Lower leg skin (tissue), 4 donors: Measurements from ENCODE around the gene SUOX. TPM values are rescaled to one million over a fixed set of nuclear protein-coding genes. Genes with fewer than 3 reads are reported as not detected.

Source experiments
- DNase-seq, 2 donors: peaks; one replicate each; pipeline ENCODE4 v3.0.0-alpha.2; 2019; ENCODE audit warnings: low spot score in 2 of 2
- H3K4me3 ChIP-seq: fragments of 200-600 bp; sonication (generic); 2 replicates; pipeline ENCODE4 v1.5.1; 2017; ENCODE audit warnings: mild to moderate bottlenecking, low read depth; ENCODE audit not compliant: poor library complexity, severe bottlenecking
- POLR2A ChIP-seq, 2 donors: fragments of 450-650 bp; IDR thresholded peaks; one replicate each; pipeline ENCODE4 v1.6.1; 2016 to 2017; ENCODE audit warnings: antibody characterized with exemption in 2 of 2, mild to moderate bottlenecking in 1 of 2, moderate library complexity in 1 of 2
- WGBS, 2 donors: methylation state at CpG; one replicate each; pipeline ENCODE4 v1.1.5; 2018; 5-methylcytosine and 5-hydroxymethylcytosine counted together
- intact Hi-C: fragments of 100-400 bp; cut with DNase I; formaldehyde crosslinking; loops from one replicate; pipeline ENCODE4 v1.15.0; 2023; ENCODE audit warnings: low total_unique reads
- total RNA-seq, 4 donors: library from RNA; depleted of rRNA; stranded (reverse); fragments of >200 nt; gene quantifications; one replicate each; pipeline ENCODE4 v1.1.0, GENCODE V29; 2016
- TF ChIP-seq, protein P1 (sequence below), 3 donors: fragments of 450-650 bp; IDR thresholded peaks; one replicate each; pipeline ENCODE4 v1.5.1; 2016; ENCODE audit warnings: antibody characterized with exemption in 3 of 3, mild to moderate bottlenecking in 3 of 3, moderate library complexity in 2 of 3

The SUOX gene
- total RNA-seq, 4 donors from 2014 or later = 7.6 to 21.4 (median 13.8) TPM

DNA sequence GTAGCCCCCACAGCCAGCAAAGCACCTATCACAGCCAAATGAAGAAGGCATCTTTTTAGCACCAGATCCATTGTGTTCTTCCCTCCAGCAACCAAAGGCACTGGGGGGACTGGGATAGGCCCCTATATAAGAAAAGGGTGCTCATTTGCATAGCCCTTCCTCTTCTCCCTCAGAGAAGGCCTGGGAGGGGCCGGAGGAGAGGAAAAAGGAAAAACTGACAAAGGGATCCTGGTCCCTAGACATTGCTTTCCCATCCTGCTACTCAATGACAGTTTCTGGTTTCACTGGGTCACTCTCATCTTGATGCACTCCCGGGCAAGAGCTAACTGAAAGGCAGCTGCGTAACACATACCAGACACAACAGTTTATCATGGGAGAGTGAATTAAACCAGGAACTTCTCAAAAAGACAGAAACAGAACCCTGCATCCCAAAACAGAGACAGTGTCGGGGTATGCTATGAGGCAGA, 31.1 kb upstream of the SUOX start, which contains the start of gene PMEL:
Gene PMEL (minus strand): TSS at position 102 of the 467 bp plus-strand sequence. CDS start 31 bp downstream, at position 71.
- no peak for DNase-seq
- intact Hi-C loops = no loop called here
- H3K4me3 ChIP-seq = peak within 1 kb of the TSS; percentile 80
- TF ChIP-seq, protein P1, sequence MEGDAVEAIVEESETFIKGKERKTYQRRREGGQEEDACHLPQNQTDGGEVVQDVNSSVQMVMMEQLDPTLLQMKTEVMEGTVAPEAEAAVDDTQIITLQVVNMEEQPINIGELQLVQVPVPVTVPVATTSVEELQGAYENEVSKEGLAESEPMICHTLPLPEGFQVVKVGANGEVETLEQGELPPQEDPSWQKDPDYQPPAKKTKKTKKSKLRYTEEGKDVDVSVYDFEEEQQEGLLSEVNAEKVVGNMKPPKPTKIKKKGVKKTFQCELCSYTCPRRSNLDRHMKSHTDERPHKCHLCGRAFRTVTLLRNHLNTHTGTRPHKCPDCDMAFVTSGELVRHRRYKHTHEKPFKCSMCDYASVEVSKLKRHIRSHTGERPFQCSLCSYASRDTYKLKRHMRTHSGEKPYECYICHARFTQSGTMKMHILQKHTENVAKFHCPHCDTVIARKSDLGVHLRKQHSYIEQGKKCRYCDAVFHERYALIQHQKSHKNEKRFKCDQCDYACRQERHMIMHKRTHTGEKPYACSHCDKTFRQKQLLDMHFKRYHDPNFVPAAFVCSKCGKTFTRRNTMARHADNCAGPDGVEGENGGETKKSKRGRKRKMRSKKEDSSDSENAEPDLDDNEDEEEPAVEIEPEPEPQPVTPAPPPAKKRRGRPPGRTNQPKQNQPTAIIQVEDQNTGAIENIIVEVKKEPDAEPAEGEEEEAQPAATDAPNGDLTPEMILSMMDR (IDR thresholded peaks at IDR 0.05) = no peak
- TF ChIP-seq POLR2A (IDR thresholded peaks at IDR 0.05) = no peak
- 3 to 9% methylated on average over 4 of the region's 4 CpGs for WGBS, 2 donors

DNA sequence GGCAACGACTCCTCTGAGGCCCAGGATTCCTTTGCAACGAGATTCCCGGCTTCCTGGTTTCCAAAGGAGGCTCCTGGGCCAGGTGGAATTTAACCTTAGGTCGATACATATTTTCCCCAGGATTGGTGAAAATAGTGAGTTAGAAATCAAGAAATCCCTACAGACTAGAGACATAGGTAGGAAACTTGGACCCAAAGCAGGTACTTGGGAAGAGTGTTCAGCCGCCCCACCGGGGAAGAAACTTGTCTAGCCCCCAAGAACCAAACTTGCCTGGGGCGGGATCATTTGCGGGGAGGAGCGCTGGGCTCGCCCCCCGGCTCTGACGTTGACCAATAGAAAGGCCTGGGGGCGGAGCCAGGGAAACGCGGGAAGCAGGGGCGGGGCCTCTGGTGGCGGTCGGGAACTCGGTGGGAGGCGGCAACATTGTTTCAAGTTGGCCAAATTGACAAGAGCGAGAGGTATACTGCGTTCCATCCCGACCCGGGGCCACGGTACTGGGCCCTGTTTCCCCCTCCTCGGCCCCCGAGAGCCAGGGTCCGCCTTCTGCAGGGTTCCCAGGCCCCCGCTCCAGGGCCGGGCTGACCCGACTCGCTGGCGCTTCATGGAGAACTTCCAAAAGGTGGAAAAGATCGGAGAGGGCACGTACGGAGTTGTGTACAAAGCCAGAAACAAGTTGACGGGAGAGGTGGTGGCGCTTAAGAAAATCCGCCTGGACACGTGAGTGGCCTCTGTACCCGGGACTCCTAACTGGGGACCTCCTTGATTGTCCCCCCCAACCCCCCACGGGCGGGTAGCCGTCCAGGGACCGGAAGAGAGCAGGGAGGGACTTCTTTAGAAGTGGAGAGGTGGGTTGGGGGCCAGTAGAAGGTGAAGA, 30.4 kb upstream of the SUOX start, which contains the start of gene CDK2:
Gene CDK2 (plus strand): TSS at position 423 of the 874 bp plus-strand sequence. CDS start 179 bp downstream, at position 602.
- TF ChIP-seq POLR2A (IDR thresholded peaks at IDR 0.05) = no peak
- TF ChIP-seq, protein P1 (IDR thresholded peaks at IDR 0.05) = no peak
- H3K4me3 ChIP-seq = peak within 1 kb of the TSS; percentile 80
- WGBS, 2 donors = 0 to 1% methylated on average over 45 of the region's 45 CpGs
- intact Hi-C loops = no loop called here
- DNase-seq = peak; percentile 93 to 99

GRCh38 chr12:55969356-55969755, 27.7 kb upstream of the SUOX start:
- 81 to 82% methylated on average over 4 of the region's 4 CpGs for WGBS, 2 donors
- TF ChIP-seq, protein P1 (IDR thresholded peaks at IDR 0.05) = no peak
- TF ChIP-seq POLR2A (IDR thresholded peaks at IDR 0.05) = no peak
- H3K4me3 ChIP-seq = no peak overlapping the region
- intact Hi-C loops = no loop called here
- DNase-seq = no peak

- H3K4me3 ChIP-seq = no peak overlapping the region
- no peak for TF ChIP-seq POLR2A (IDR thresholded peaks at IDR 0.05)
- TF ChIP-seq, protein P1 (IDR thresholded peaks at IDR 0.05) = no peak
- no peak for DNase-seq
- intact Hi-C loops = no loop called here
- 88 to 92% methylated on average over 7 of the region's 7 CpGs for WGBS, 2 donors
These were observed 26.3 kb upstream of the SUOX start for GRCh38 chr12:55970775-55971174.

DNA sequence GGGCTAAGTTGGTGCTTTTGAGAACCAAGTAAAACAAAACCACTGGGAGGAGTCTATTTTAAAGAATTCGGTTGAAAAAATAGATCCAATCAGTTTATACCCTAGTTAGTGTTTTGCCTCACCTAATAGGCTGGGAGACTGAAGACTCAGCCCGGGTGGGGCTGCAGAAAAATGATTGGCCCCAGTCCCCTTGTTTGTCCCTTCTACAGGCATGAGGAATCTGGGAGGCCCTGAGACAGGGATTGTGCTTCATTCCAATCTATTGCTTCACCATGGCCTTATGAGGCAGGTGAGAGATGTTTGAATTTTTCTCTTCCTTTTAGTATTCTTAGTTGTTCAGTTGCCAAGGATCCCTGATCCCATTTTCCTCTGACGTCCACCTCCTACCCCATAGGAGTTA, 25.0 kb upstream of the SUOX start:
- intact Hi-C loops = no loop called here
- TF ChIP-seq POLR2A (IDR thresholded peaks at IDR 0.05) = no peak
- TF ChIP-seq, protein P1 (IDR thresholded peaks at IDR 0.05) = no peak
- no peak for DNase-seq
- WGBS, 2 donors = 40 to 45% methylated on average over 3 of the region's 3 CpGs
- no peak overlapping the region for H3K4me3 ChIP-seq
